Panc1 (cell line): Measurements from ENCODE around the gene NKX1-2. TPM values are rescaled to one million over a fixed set of nuclear protein-coding genes. Genes with fewer than 3 reads are reported as not detected.

Source experiments
- ATAC-seq: fragments of 200-7000 bp; cut with Tn5 transposase; 2 replicates; pipeline ENCODE4 v1.9.1; 2020; ENCODE audit warnings: mild to moderate bottlenecking, moderate library complexity
- BruUV-seq: library from RNA; stranded (reverse); fragments of 400-500 nt; replicated peaks from 2 replicates; lab custom pipeline; 2021; lab: Mats Ljungman, UMichigan
- CTCF ChIA-PET: fragments of 300-600 bp; sonication (Branson Sonifier 250); formaldehyde crosslinking; loops from one replicate; lab custom pipeline; 2022; ENCODE audit warnings: antibody characterized with exemption; lab: Charles Lee
- POLR2A ChIA-PET: fragments of 300-600 bp; sonication (Branson Sonifier 250); formaldehyde crosslinking; loops from one replicate; lab custom pipeline; 2022; ENCODE audit warnings: antibody characterized with exemption; lab: Charles Lee
- DNase-seq: peaks from one replicate; pipeline ENCODE4 v3.0.0-alpha.2; 2010; ENCODE audit warnings: low read depth, low spot score
- H3K27ac ChIP-seq: 2 replicates; pipeline ENCODE4 v1.5.1; 2011; ENCODE audit warnings: mild to moderate bottlenecking, low read length, inconsistent platforms
- H3K27me3 ChIP-seq: fragments of 200-500 bp; sonication (Bioruptor generic); 2 replicates; pipeline ENCODE4 v1.6.0; 2014; ENCODE audit warnings: low read length, inconsistent platforms; ENCODE audit not compliant: control insufficient read depth, insufficient read depth
- H3K36me3 ChIP-seq: fragments of 200-500 bp; sonication (Bioruptor generic); 2 replicates; pipeline ENCODE4 v1.5.1; 2014; ENCODE audit warnings: inconsistent platforms, mild to moderate bottlenecking, low read length, moderate library complexity; ENCODE audit not compliant: control insufficient read depth, insufficient read depth
- H3K4me1 ChIP-seq: 2 replicates; pipeline ENCODE4 v1.5.1; 2011; ENCODE audit warnings: inconsistent platforms, mild to moderate bottlenecking, low read length, moderate library complexity; ENCODE audit not compliant: control insufficient read depth, insufficient read depth
- H3K4me3 ChIP-seq, 2 experiments: 2 replicates each; pipeline ENCODE4 v1.5.1; 2011 to 2012; ENCODE audit warnings: low read depth in 2 of 2, low read length in 2 of 2, mild to moderate bottlenecking in 2 of 2, inconsistent platforms in 1 of 2, moderate library complexity in 1 of 2
- H3K9me3 ChIP-seq: fragments of 200-500 bp; sonication (Bioruptor generic); 2 replicates; pipeline ENCODE4 v1.5.1; 2014; ENCODE audit warnings: low read depth, mild to moderate bottlenecking, inconsistent platforms, low read length, moderate library complexity; ENCODE audit not compliant: control insufficient read depth, insufficient read depth
- CTCF ChIP-seq: fragments of 450-650 bp; IDR thresholded peaks from 2 replicates; pipeline ENCODE4 v1.5.1; 2017; ENCODE audit warnings: mild to moderate bottlenecking
- POLR2AphosphoS5 ChIP-seq: IDR thresholded peaks from 2 replicates; pipeline ENCODE4 v1.6.1; 2012; ENCODE audit warnings: mild to moderate bottlenecking, low read depth, low read length, moderate library complexity
- REST ChIP-seq, 2 experiments: IDR thresholded peaks; 2 replicates each; pipeline ENCODE4 v1.6.1; 2011 to 2012; ENCODE audit warnings: low read depth in 2 of 2, control low read depth in 1 of 2, low read length in 1 of 2, mild to moderate bottlenecking in 1 of 2, moderate library complexity in 1 of 2; ENCODE audit not compliant: insufficient read depth in 1 of 2
- SIN3A ChIP-seq: IDR thresholded peaks from 2 replicates; pipeline ENCODE4 v1.6.1; 2012; ENCODE audit warnings: low read depth, mild to moderate bottlenecking, low read length, moderate library complexity, borderline replicate concordance; ENCODE audit not compliant: insufficient read depth
- TCF7L2 ChIP-seq: IDR thresholded peaks from 2 replicates; pipeline ENCODE4 v1.6.1; 2011; ENCODE audit warnings: mild to moderate bottlenecking, low read depth, low read length, inconsistent platforms
- in situ Hi-C: cut with HindIII; loops from 2 replicates; pipeline ENCODE4 v1.10.0; 2016; ENCODE audit warnings: low sequenced_read_pairs, low pct_unique_long_range_greater_than_20kb
- intact Hi-C: fragments of 100-400 bp; cut with micrococcal nuclease; formaldehyde crosslinking; loops from one replicate; pipeline ENCODE4 v1.10.0; 2022; ENCODE audit not compliant: unreplicated experiment
- total RNA-seq: library from RNA; stranded (reverse); gene quantifications from one replicate; pipeline ENCODE4 v1.2.1, GENCODE V29; 2021; ENCODE audit not compliant: unreplicated experiment

NKX1-2 gene
- total RNA-seq, 1 experiment from 2014 or later = 0.15 TPM

GRCh38 chr10:124492266-124492665, 42.4 kb upstream of the NKX1-2 start:
- intact Hi-C loops = no loop called here
- POLR2A ChIA-PET = interaction anchor here (0.7 kb wide), 1 partner anchor 542 kb away, joined by 3 read pairs; no protein-coding TSS in a partner anchor

GRCh38 chr10:124491105-124491504, 41.3 kb upstream of the NKX1-2 start:
- Histone ChIP-seq H3K27me3 (no peaks in the 10 kb centered on the region), H3K4me3 (no peak overlapping the region), H3K4me1 (no peaks in the 10 kb centered on the region), H3K9me3 (no peaks in the 10 kb centered on the region), H3K27ac (no peak overlapping the region), H3K36me3 (no peaks in the 10 kb centered on the region)
- intact Hi-C loops = no loop called here
- ChIA-PET CTCF (no interaction called here), POLR2A (no interaction called here)
- ATAC-seq (no peak), DNase-seq (no peak)
- in situ Hi-C loops = no loop called here
- no TSS peak for BruUV-seq
- TF ChIP-seq POLR2AphosphoS5 = no peak
- TF ChIP-seq CTCF = no peak
- TF ChIP-seq REST (IDR thresholded peaks at IDR 0.05; ENCODE audit: insufficient read depth in 1 of 2, low read depth in 2 of 2, low read length in 1 of 2) = no peak
- TF ChIP-seq TCF7L2 = no peak
- TF ChIP-seq SIN3A = no peak

More at GRCh38 chr10:124492266-124492665, 42.4 kb upstream of the NKX1-2 start:
- CTCF ChIA-PET = interaction anchor here (0.7 kb wide), 1 partner anchor 187 kb away, joined by 3 read pairs; no protein-coding TSS in a partner anchor
- ATAC-seq (no peak), DNase-seq (no peak)
- BruUV-seq = no TSS peak
- TF ChIP-seq POLR2AphosphoS5 (no peak), TCF7L2 (no peak), CTCF (no peak), SIN3A (no peak), REST (IDR thresholded peaks at IDR 0.05; ENCODE audit: insufficient read depth in 1 of 2, low read depth in 2 of 2, low read length in 1 of 2) (no peak)
- H3K36me3 ChIP-seq = no peaks in the 10 kb centered on the region
- no peaks in the 10 kb centered on the region for H3K4me1 ChIP-seq
- in situ Hi-C loops = no loop called here
- H3K27ac ChIP-seq = no peak overlapping the region
- no peaks in the 10 kb centered on the region for H3K9me3 ChIP-seq
- no peaks in the 10 kb centered on the region for H3K27me3 ChIP-seq
- H3K4me3 ChIP-seq = no peak overlapping the region
